HG03025 (cell line): ENCODE data around the gene APOL4.
"Not testable (repeated sequence)": the region's sequence is repeated elsewhere in the genome, so short reads cannot be mapped to it uniquely, and the experiment has no call there.

ENCODE experiments used
- ATAC-seq: cut with Tn5 transposase; IDR thresholded peaks from one replicate; pipeline ENCODE4 v1.9.1; 2021; ENCODE audit warnings: mild to moderate bottlenecking, moderate library complexity; ENCODE audit not compliant: unreplicated experiment, low FRiP score

Gene APOL4

GRCh38 chr22:36232715-36233401 is 31.2 kb upstream of the APOL4 start:
- ATAC-seq = no peak

GRCh38 chr22:36231051-36231450 is 29.4 kb upstream of the APOL4 start:
- not testable (repeated sequence) for ATAC-seq

- ATAC-seq = not testable (repeated sequence)
These were observed 28.0 kb upstream of the APOL4 start for GRCh38 chr22:36229649-36230048.

- no peak for ATAC-seq
These were observed 27.3 kb upstream of the APOL4 start for GRCh38 chr22:36228944-36229343.

- not testable (repeated sequence) for ATAC-seq
These were observed 26.8 kb upstream of the APOL4 start for GRCh38 chr22:36228369-36228768.

- ATAC-seq = no peak
These were observed 26.2 kb upstream of the APOL4 start for GRCh38 chr22:36227806-36228205.

- ATAC-seq = no peak
These were observed 25.8 kb upstream of the APOL4 start for GRCh38 chr22:36227396-36227795.

GRCh38 chr22:36226189-36226588 is 24.6 kb upstream of the APOL4 start:
- no peak for ATAC-seq

- no peak for ATAC-seq
These were observed 23.8 kb upstream of the APOL4 start for GRCh38 chr22:36225333-36225922.

GRCh38 chr22:36224245-36224644 is 22.6 kb upstream of the APOL4 start:
- no peak for ATAC-seq

- no peak for ATAC-seq
These were observed 21.9 kb upstream of the APOL4 start for GRCh38 chr22:36223504-36223903.

GRCh38 chr22:36222887-36223450 is 21.4 kb upstream of the APOL4 start:
- no peak for ATAC-seq

- ATAC-seq = no peak
These were observed 20.5 kb upstream of the APOL4 start for GRCh38 chr22:36221799-36222751.

- ATAC-seq = no peak
These were observed 18.9 kb upstream of the APOL4 start for GRCh38 chr22:36220451-36220921.

- no peak for ATAC-seq
These were observed 17.1 kb upstream of the APOL4 start for GRCh38 chr22:36218648-36219193.

GRCh38 chr22:36215981-36216380 is 14.4 kb upstream of the APOL4 start:
- no peak for ATAC-seq

- ATAC-seq = no peak
These were observed 12.0 kb upstream of the APOL4 start for GRCh38 chr22:36213586-36213985.

- no peak for ATAC-seq
These were observed 11.3 kb upstream of the APOL4 start for GRCh38 chr22:36212901-36213300.

- no peak for ATAC-seq
These were observed 9.7 kb upstream of the APOL4 start for GRCh38 chr22:36211237-36211861.

GRCh38 chr22:36210224-36210623 is 8.6 kb upstream of the APOL4 start:
- no peak for ATAC-seq
